Measurements from ENCODE around the gene MYCT1.

The MYCT1 gene

GRCh38 chr6:152726313-152726712 lies 28.6 kb downstream of the MYCT1 start:
- DNase-seq: no peak

GRCh38 chr6:152727507-152727906 lies 29.8 kb downstream of the MYCT1 start:
- DNase-seq: no peak

DNA sequence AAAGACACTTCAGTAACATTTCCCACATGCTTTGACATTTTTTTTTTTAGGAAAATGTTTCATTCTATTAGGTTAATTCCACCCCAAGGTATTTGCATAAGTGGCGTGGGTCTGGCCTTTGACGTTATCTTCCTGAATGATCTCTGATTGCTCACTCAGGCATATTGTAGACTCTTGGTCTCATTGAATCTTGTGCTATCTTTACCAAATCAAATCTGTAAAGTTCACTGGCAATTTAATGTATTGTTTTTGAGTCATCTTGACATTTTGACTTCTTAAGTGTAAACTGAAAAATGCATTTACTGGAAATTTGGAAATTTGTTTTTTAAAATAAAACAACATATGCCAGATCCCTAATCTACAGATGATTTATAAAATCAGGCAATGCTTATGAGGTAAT lies 36.9 kb downstream of the MYCT1 start:
- no peak for DNase-seq

- DNase-seq: no peak
Observed at GRCh38 chr6:152736687-152737273, 39.1 kb downstream of the MYCT1 start.

- DNase-seq: no peak
Observed at GRCh38 chr6:152745509-152746171, 47.9 kb downstream of the MYCT1 start.

- no peak for DNase-seq
Observed at GRCh38 chr6:152746172-152746553, 48.5 kb downstream of the MYCT1 start.

DNA sequence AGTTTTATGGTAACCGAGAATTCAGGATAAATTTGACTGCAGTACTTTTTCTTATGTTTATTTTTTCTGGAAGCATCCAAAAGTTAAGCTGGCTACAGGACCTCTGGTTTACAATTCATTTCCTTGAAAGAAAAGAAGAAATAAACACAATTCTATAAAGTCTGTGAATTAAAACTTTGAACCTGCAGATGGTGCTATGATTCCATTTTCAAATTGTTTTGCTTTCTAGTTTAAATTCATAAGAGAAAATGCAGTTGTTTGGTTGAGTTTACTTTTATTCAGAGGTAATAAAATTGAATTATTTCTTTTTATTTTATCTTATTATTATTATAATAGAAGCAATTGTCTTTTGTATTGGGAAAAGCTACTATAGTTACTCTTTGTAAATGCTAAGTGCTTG lies 51.1 kb downstream of the MYCT1 start:
- no peak for DNase-seq

DNA sequence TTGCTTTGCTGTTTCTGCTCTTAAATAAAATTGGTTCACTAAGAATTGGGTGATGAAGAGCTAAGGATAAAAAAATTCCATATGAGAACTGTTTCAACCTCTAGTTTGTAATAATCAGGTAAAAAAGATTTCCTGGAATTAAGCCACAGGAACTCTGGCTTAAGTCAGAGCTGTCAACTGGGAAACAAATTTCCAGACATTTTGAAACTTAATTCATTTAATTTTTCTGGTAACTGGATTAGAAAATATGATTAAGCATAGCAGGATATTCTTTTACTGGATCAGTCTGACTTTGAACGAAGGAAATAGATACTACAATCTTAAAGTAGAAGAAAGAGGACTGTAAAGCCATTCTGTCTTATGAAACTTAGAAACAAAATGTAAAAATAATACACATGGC lies 51.6 kb downstream of the MYCT1 start:
- DNase-seq: no peak

GRCh38 chr6:152750694-152751093 lies 53.0 kb downstream of the MYCT1 start, which contains the start of gene VIP:
TSS of gene VIP (plus strand) at chr6:152750797. CDS start at chr6:152752178, 1,381 bp downstream.
- no peak for DNase-seq

- no peak for DNase-seq
Observed at GRCh38 chr6:152765331-152765730, 67.6 kb downstream of the MYCT1 start.

DNA sequence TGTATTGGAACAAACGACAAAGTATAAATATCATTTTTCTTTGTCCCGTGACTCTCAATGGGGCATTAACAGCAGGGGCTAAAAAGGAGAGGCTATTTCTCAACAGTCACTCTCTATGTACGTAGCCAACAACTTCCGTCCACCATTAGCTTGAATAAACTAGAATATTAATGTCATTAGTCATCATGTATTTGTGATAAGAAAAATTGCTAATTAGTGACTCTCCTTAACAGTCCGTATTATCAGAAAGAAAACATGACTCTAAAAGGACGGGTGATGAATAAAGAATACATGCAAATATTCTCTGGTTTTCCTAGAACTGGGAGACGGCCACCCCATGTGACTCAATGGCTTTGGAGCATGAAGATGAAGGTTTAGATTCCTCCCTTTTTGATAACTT lies 71.5 kb downstream of the MYCT1 start:
- DNase-seq: no peak

DNA sequence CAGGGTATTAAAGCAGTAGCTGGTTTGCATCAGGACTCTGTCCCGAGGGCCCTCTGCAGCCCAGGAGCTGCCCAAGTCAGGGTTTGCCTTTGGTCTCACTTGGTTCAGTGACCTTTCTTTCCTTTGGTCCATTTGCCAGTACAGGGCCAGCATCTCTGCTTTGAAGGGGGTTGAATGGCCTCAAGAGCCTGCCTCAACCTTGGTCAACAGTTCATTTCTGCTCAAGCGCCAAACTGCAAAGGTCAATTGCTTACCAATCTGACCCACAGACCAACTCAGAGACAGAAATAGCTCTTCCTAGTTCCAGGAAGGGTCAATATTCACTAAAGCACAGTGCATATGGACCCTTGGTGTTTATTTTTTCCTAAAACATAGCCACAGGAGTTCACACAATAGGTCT lies 72.3 kb downstream of the MYCT1 start:
- DNase-seq: no peak

DNA sequence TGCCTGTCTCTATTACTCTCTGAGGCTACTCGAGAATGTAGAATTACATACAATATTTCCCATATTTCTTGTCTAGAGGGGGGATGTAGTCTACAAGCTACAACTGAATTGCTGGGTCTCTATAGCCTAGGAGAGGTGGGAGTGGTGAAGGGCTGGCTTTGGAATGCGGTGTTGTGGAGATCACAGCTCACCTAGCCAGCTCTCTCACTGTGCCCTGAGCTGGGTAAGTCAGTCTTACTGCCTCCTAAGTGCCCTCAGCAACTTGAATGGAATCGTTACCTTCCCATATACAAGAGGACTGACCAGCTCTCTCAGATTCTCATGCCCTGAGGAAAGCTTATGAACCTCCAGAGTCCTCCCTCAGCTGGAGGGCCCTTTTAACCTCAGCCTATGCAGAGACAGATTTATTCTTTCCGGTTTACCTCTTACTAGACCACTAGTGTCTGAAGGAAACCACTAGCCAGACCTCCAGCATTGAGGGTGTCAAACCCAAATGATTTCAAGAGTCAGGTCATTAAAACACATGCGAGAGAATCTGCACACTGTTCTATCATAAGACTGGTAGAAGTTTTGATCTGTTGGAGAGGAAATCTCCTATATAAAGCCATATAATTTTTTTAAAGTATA lies 73.5 kb downstream of the MYCT1 start:
- DNase-seq: no peak
